ENCODE measurements around the gene ADGRG3. TPM values are rescaled to one million over a fixed set of nuclear protein-coding genes. Genes with fewer than 3 reads are reported as not detected.

The ADGRG3 gene
- total and polyA plus RNA-seq, 4 donors = 1.8 to 66.2 (median 9.4) TPM

DNA sequence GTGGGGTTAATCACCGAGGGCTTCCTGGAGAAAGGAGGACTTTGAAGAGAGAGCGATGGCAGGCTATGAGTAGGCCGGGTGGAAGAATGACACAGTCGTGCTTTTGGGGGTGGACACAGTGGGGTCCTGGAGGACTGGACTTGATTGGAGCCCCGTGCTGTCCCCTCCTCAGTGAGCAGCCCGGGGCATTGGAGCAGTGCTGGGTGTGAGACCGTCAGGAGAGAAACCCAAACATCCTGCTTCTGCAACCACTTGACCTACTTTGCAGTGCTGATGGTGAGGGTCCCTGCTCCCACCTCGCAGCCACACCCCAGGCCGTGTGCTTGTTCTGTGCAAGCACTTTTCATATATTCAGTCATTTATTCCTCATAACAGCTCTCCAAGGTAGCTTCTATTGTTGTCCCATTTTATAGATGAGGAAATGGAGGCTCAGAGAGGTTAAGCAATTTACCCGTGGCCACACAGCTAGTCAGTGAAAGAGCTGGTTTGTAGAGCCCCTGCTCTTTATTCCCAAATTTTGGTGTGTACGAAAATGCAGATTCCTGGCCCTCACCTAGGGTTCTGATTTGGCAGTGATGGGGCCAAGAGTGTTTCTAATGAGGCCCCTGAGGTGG is 11.7 kb upstream of the ADGRG3 start:
- no peak overlapping the region for H3K27ac ChIP-seq (ENCODE audit: low read depth in 1 of 2, low read length in 1 of 2)
- DNase-seq (no peak), ATAC-seq (ENCODE audit: insufficient read depth, low FRiP score) (no peak)
- no peaks in the 10 kb centered on the region for H3K27me3 ChIP-seq (ENCODE audit: control insufficient read depth in 3 of 3, insufficient read depth in 3 of 3, low read length in 2 of 3)
- H3K4me3 ChIP-seq = no peak overlapping the region
- TF ChIP-seq, protein P1, sequence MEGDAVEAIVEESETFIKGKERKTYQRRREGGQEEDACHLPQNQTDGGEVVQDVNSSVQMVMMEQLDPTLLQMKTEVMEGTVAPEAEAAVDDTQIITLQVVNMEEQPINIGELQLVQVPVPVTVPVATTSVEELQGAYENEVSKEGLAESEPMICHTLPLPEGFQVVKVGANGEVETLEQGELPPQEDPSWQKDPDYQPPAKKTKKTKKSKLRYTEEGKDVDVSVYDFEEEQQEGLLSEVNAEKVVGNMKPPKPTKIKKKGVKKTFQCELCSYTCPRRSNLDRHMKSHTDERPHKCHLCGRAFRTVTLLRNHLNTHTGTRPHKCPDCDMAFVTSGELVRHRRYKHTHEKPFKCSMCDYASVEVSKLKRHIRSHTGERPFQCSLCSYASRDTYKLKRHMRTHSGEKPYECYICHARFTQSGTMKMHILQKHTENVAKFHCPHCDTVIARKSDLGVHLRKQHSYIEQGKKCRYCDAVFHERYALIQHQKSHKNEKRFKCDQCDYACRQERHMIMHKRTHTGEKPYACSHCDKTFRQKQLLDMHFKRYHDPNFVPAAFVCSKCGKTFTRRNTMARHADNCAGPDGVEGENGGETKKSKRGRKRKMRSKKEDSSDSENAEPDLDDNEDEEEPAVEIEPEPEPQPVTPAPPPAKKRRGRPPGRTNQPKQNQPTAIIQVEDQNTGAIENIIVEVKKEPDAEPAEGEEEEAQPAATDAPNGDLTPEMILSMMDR (IDR thresholded peaks at IDR 0.05; ENCODE audit: control extremely low read depth, extremely low read depth) = no peak
- no peak overlapping the region for H3K9ac ChIP-seq (ENCODE audit: insufficient read depth in 1 of 2, low read length in 2 of 2)
- no peaks in the 10 kb centered on the region for H3K9me3 ChIP-seq (ENCODE audit: control insufficient read depth in 4 of 4, insufficient read depth in 3 of 4, low read length in 3 of 4)
- H3K36me3 ChIP-seq (ENCODE audit: control insufficient read depth in 4 of 4, insufficient read depth in 4 of 4, low read length in 4 of 4) = peaks cover 0 to 33% (median 0%) of the 10 kb centered on the region in 4 donors
- no peaks in the 10 kb centered on the region for H3K4me1 ChIP-seq (ENCODE audit: control insufficient read depth in 5 of 5, insufficient read depth in 5 of 5, low read length in 5 of 5)
- 84 to 94% methylated on average over 11 of the region's 11 CpGs for WGBS, 2 donors

GRCh38 chr16:57657228-57657627 is 10.9 kb upstream of the ADGRG3 start:
- H3K27me3 ChIP-seq (ENCODE audit: control insufficient read depth in 3 of 3, insufficient read depth in 3 of 3, low read length in 2 of 3) = no peaks in the 10 kb centered on the region
- no peak overlapping the region for H3K9ac ChIP-seq (ENCODE audit: insufficient read depth in 1 of 2, low read length in 2 of 2)
- no peak overlapping the region for H3K27ac ChIP-seq (ENCODE audit: low read depth in 1 of 2, low read length in 1 of 2)
- ATAC-seq (ENCODE audit: insufficient read depth, low FRiP score) (no peak), DNase-seq (no peak)
- H3K36me3 ChIP-seq (ENCODE audit: control insufficient read depth in 4 of 4, insufficient read depth in 4 of 4, low read length in 4 of 4) = peaks cover 0 to 32% (median 0%) of the 10 kb centered on the region in 4 donors
- TF ChIP-seq, protein P1 (IDR thresholded peaks at IDR 0.05; ENCODE audit: control extremely low read depth, extremely low read depth) = no peak
- H3K4me1 ChIP-seq (ENCODE audit: control insufficient read depth in 5 of 5, insufficient read depth in 5 of 5, low read length in 5 of 5) = no peaks in the 10 kb centered on the region
- WGBS, 2 donors = 92 to 93% methylated on average over 13 of the region's 13 CpGs
- H3K4me3 ChIP-seq = no peak overlapping the region
- H3K9me3 ChIP-seq (ENCODE audit: control insufficient read depth in 4 of 4, insufficient read depth in 3 of 4, low read length in 3 of 4) = no peaks in the 10 kb centered on the region

DNA sequence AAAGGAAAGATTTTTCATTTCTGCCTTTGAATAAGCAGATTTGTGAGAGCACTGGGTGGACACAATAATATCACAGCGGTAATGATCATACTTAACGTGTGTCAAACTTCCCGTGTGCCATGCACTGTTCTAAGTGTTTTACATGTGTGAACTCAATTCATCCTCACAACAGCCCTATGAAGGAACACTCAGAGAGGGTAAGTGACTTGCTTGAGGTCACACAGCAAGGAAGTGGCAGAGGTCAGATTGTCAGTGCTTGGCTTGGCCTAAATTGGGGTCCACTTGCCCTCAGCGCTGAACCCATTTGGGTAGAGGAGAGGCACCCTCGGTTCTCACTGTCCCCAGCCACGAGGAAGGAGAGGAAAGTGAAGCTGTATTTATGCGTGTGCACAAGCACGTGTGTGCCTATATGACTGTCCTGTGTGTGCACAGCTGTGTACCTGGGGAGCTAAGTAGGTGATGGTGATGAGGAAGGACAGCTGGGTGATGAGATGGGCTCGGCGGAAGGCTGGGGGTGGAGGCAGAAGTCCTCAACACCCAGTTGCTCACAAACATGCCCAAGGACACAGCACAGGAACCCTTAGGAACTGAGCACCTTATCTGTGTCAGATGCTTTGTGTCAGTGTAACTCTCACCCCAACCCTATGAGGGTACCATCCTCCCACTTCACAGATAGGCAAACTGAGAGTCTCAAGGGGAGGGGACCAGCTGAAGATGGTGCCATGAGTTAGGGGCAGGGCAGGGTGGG is 9.8 kb upstream of the ADGRG3 start:
- Histone ChIP-seq H3K4me3 (no peak overlapping the region), H3K27me3 (ENCODE audit: control insufficient read depth in 3 of 3, insufficient read depth in 3 of 3, low read length in 2 of 3) (no peaks in the 10 kb centered on the region), H3K27ac (ENCODE audit: low read depth in 1 of 2, low read length in 1 of 2) (no peak overlapping the region), H3K4me1 (ENCODE audit: control insufficient read depth in 5 of 5, insufficient read depth in 5 of 5, low read length in 5 of 5) (no peaks in the 10 kb centered on the region), H3K36me3 (ENCODE audit: control insufficient read depth in 4 of 4, insufficient read depth in 4 of 4, low read length in 4 of 4) (peaks cover 0 to 36% (median 0%) of the 10 kb centered on the region in 4 donors), H3K9me3 (ENCODE audit: control insufficient read depth in 4 of 4, insufficient read depth in 3 of 4, low read length in 3 of 4) (no peaks in the 10 kb centered on the region), H3K9ac (ENCODE audit: insufficient read depth in 1 of 2, low read length in 2 of 2) (no peak overlapping the region)
- ATAC-seq (ENCODE audit: insufficient read depth, low FRiP score) = no peak
- no peak for DNase-seq
- TF ChIP-seq, protein P1 (IDR thresholded peaks at IDR 0.05; ENCODE audit: control extremely low read depth, extremely low read depth) = no peak
- WGBS, 2 donors = 89 to 90% methylated on average over 10 of the region's 10 CpGs

Measured in lung (tissue), 12 donors.